NCI-H1417 (cell line): ENCODE measurements around the gene KIAA1671.
A peak's percentile ranks its signal among the peaks of the same experiment; 100 is the strongest.
"Not testable (repeated sequence)": the region's sequence is repeated elsewhere in the genome, so short reads cannot be mapped to it uniquely, and the experiment has no call there.

Experiments used
- DNase-seq, 3 experiments: peaks; one replicate each; lab custom pipeline; 2025; lab: John Stamatoyannopoulos, UW

Gene KIAA1671

GRCh38 chr22:25233706-25234105 is 281.2 kb downstream of the KIAA1671 start:
- not testable (repeated sequence) for DNase-seq

- peak; percentile 62 to 79 (median 65) for DNase-seq
Observed at GRCh38 chr22:25235547-25236290, 283.2 kb downstream of the KIAA1671 start.

GRCh38 chr22:25236417-25236816 is 283.9 kb downstream of the KIAA1671 start:
- DNase-seq: no peak

GRCh38 chr22:25237503-25237902 is 285.0 kb downstream of the KIAA1671 start:
- no peak for DNase-seq

- not testable (repeated sequence) for DNase-seq
Observed at GRCh38 chr22:25238058-25238457, 285.5 kb downstream of the KIAA1671 start.
